Left ventricle myocardium inferior (tissue), 1 donor: ENCODE results near the gene ISL2. TPM values are rescaled to one million over a fixed set of nuclear protein-coding genes. Genes with fewer than 3 reads are reported as not detected.

Experiments used
- DNase-seq: peaks from one replicate; pipeline ENCODE4 v3.0.0-alpha.2; 2020
- H3K27ac ChIP-seq: fragments of 200-600 bp; replicated peaks from 2 replicates; pipeline ENCODE4 v1.8.0; 2021
- H3K27me3 ChIP-seq: fragments of 200-600 bp; 2 replicates; pipeline ENCODE4 v1.8.0; 2021; ENCODE audit warnings: low read depth
- H3K36me3 ChIP-seq: fragments of 200-600 bp; 2 replicates; pipeline ENCODE4 v1.8.0; 2021
- H3K4me1 ChIP-seq: fragments of 200-600 bp; 2 replicates; pipeline ENCODE4 v1.8.0; 2021
- H3K4me3 ChIP-seq: fragments of 200-600 bp; 2 replicates; pipeline ENCODE4 v1.8.0; 2021; ENCODE audit warnings: mild to moderate bottlenecking, moderate library complexity
- H3K9me3 ChIP-seq: fragments of 200-600 bp; replicated peaks from 2 replicates; pipeline ENCODE4 v1.8.0; 2021
- CTCF ChIP-seq: fragments of 200-600 bp; IDR thresholded peaks from 2 replicates; pipeline ENCODE4 v1.8.0; 2021; ENCODE audit warnings: antibody characterized with exemption, mild to moderate bottlenecking, borderline replicate concordance
- intact Hi-C: fragments of 100-400 bp; cut with micrococcal nuclease; formaldehyde crosslinking; loops from one replicate; pipeline ENCODE4 v1.11.0; 2022
- total RNA-seq: library from RNA; stranded (reverse); fragmentation: NEBNext Ultra II Directional; extraction: Animal tissue kit (Norgen Biotek cat#: 25700); gene quantifications from one replicate; pipeline ENCODE4 v1.2.1, GENCODE V29; 2021
- donor health status: DM: no; HTN: yes; CAD: no; lungs with severe emphysema.

ISL2 gene
- total RNA-seq, 1 donor from 2014 or later, result not detected

- Histone ChIP-seq H3K9me3 (no peaks in the 10 kb centered on the region), H3K4me1 (peaks cover 41% of the 10 kb centered on the region), H3K36me3 (no peaks in the 10 kb centered on the region), H3K27ac (no peak overlapping the region), H3K4me3 (no peak overlapping the region), H3K27me3 (peaks cover 89% of the 10 kb centered on the region)
- no peak for TF ChIP-seq CTCF
- DNase-seq, result no peak
- intact Hi-C loops, result no loop called here
These were observed 2.7 kb upstream of the ISL2 start for GRCh38 chr15:76333720-76334437.

GRCh38 chr15:76334438-76335306 is 1.9 kb upstream of the ISL2 start:
- TF ChIP-seq CTCF, result no peak

GRCh38 chr15:76335307-76336253 is 993 bp upstream of the ISL2 start:
- Histone ChIP-seq H3K4me1 (peaks cover 52% of the 10 kb centered on the region), H3K4me3 (peak overlapping the region; percentile 45), H3K27ac (no peak overlapping the region), H3K27me3 (peaks cover 94% of the 10 kb centered on the region), H3K9me3 (no peaks in the 10 kb centered on the region), H3K36me3 (no peaks in the 10 kb centered on the region)
- no peak for DNase-seq
- intact Hi-C loops, result no loop called here
- TF ChIP-seq CTCF, result no peak

More at GRCh38 chr15:76334438-76335306, 1.9 kb upstream of the ISL2 start:
- intact Hi-C loops, result no loop called here
- Histone ChIP-seq H3K4me1 (peaks cover 46% of the 10 kb centered on the region), H3K9me3 (no peaks in the 10 kb centered on the region), H3K4me3 (no peak overlapping the region), H3K27me3 (peaks cover 91% of the 10 kb centered on the region), H3K36me3 (no peaks in the 10 kb centered on the region), H3K27ac (no peak overlapping the region)
- no peak for DNase-seq

GRCh38 chr15:76337059-76337695 is 604 bp downstream of the ISL2 start:
- Histone ChIP-seq H3K4me1 (peaks cover 68% of the 10 kb centered on the region), H3K36me3 (no peaks in the 10 kb centered on the region), H3K4me3 (peak overlapping the region; percentile 45), H3K27me3 (peaks cover 100% of the 10 kb centered on the region), H3K9me3 (no peaks in the 10 kb centered on the region), H3K27ac (no peak overlapping the region)
- intact Hi-C loops, result no loop called here
- TF ChIP-seq CTCF, result no peak
- DNase-seq, result no peak
